Neural cell (in vitro differentiated cells): ENCODE results near the gene RETREG1.

Experiments used
- EZH2 ChIP-seq: fragments of 200-600, 300-800 bp; shearing (Covaris generic), sonication (generic); IDR thresholded peaks from 2 replicates; pipeline ENCODE4 v1.6.1; 2014; ENCODE audit warnings: antibody characterized with exemption, low read length, borderline replicate concordance, mild to moderate bottlenecking; ENCODE audit not compliant: insufficient read depth, poor library complexity, severe bottlenecking
- MXI1 ChIP-seq: fragments of 450-650 bp; conservative IDR thresholded peaks from 2 replicates; pipeline ENCODE4 v1.6.1; 2014; ENCODE audit warnings: antibody characterized with exemption, mild to moderate bottlenecking; ENCODE audit not compliant: poor library complexity, severe bottlenecking
- POLR2AphosphoS5 ChIP-seq: IDR thresholded peaks from 2 replicates; pipeline ENCODE4 v1.6.1; 2012
- RAD21 ChIP-seq: fragments of 450-650 bp; conservative IDR thresholded peaks from 2 replicates; pipeline ENCODE4 v1.6.1; 2014; ENCODE audit warnings: antibody characterized with exemption, mild to moderate bottlenecking, moderate library complexity
- SMC3 ChIP-seq: fragments of 450-650 bp; conservative IDR thresholded peaks from 2 replicates; pipeline ENCODE4 v1.6.1; 2014; ENCODE audit warnings: antibody characterized with exemption, mild to moderate bottlenecking, moderate library complexity; ENCODE audit not compliant: poor library complexity
- TF ChIP-seq, protein P1 (sequence below): fragments of 450-650 bp; IDR thresholded peaks from 2 replicates; pipeline ENCODE4 v1.5.1; 2014; ENCODE audit warnings: antibody characterized with exemption, mild to moderate bottlenecking, moderate library complexity; ENCODE audit not compliant: poor library complexity, severe bottlenecking
- TF ChIP-seq, protein P2 (sequence below): IDR thresholded peaks from 2 replicates; pipeline ENCODE4 v1.6.1; 2012; ENCODE audit warnings: borderline replicate concordance

GRCh38 chr5:16595881-16596580 is 20.8 kb downstream of the RETREG1 start:
- no peak for TF ChIP-seq EZH2
- TF ChIP-seq, protein P1, sequence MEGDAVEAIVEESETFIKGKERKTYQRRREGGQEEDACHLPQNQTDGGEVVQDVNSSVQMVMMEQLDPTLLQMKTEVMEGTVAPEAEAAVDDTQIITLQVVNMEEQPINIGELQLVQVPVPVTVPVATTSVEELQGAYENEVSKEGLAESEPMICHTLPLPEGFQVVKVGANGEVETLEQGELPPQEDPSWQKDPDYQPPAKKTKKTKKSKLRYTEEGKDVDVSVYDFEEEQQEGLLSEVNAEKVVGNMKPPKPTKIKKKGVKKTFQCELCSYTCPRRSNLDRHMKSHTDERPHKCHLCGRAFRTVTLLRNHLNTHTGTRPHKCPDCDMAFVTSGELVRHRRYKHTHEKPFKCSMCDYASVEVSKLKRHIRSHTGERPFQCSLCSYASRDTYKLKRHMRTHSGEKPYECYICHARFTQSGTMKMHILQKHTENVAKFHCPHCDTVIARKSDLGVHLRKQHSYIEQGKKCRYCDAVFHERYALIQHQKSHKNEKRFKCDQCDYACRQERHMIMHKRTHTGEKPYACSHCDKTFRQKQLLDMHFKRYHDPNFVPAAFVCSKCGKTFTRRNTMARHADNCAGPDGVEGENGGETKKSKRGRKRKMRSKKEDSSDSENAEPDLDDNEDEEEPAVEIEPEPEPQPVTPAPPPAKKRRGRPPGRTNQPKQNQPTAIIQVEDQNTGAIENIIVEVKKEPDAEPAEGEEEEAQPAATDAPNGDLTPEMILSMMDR: no peak
- TF ChIP-seq POLR2AphosphoS5: no peak
- TF ChIP-seq, protein P2, sequence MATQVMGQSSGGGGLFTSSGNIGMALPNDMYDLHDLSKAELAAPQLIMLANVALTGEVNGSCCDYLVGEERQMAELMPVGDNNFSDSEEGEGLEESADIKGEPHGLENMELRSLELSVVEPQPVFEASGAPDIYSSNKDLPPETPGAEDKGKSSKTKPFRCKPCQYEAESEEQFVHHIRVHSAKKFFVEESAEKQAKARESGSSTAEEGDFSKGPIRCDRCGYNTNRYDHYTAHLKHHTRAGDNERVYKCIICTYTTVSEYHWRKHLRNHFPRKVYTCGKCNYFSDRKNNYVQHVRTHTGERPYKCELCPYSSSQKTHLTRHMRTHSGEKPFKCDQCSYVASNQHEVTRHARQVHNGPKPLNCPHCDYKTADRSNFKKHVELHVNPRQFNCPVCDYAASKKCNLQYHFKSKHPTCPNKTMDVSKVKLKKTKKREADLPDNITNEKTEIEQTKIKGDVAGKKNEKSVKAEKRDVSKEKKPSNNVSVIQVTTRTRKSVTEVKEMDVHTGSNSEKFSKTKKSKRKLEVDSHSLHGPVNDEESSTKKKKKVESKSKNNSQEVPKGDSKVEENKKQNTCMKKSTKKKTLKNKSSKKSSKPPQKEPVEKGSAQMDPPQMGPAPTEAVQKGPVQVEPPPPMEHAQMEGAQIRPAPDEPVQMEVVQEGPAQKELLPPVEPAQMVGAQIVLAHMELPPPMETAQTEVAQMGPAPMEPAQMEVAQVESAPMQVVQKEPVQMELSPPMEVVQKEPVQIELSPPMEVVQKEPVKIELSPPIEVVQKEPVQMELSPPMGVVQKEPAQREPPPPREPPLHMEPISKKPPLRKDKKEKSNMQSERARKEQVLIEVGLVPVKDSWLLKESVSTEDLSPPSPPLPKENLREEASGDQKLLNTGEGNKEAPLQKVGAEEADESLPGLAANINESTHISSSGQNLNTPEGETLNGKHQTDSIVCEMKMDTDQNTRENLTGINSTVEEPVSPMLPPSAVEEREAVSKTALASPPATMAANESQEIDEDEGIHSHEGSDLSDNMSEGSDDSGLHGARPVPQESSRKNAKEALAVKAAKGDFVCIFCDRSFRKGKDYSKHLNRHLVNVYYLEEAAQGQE: no peak
- TF ChIP-seq MXI1: no peak
- no peak for TF ChIP-seq RAD21
- no peak for TF ChIP-seq SMC3
